ENCODE data around the gene SRSF3. TPM values are rescaled to one million over a fixed set of nuclear protein-coding genes. Genes with fewer than 3 reads are reported as not detected.

The SRSF3 gene
- total and polyA plus RNA-seq, 10 donors = 93.8 to 271 (median 194) TPM

DNA sequence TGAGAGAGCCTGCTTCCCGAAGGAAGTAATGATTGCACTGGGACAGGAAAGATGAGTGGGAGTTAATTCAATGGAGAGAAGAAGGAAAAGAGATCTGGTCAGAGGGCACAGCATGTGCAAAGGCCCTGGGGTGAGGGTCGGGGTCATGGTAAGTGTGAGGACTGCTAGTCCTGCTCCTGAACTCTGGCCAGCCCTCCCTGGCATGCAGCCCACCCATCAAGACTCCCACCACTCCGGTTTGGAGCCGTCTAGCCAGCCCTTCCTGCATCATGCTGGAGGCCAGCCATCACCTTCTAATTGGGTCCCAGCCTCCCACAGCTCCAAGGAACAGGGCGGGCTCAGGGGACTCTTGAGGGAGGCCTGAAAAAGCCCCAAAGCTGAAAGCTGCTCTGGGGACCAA, 42.1 kb downstream of the SRSF3 start:
- Histone ChIP-seq H3K9me3 (no peaks in the 10 kb centered on the region), H3K27ac (peak overlapping the region in 4 of 8 donors; percentile 28 to 57 (median 50)), H3K4me1 (peaks cover 0 to under 1% (median 0%) of the 10 kb centered on the region in 6 donors), H3K4me3 (no peak overlapping the region), H3K27me3 (replicated peaks in 1 of 7) (no peaks in the 10 kb centered on the region), H3K36me3 (no peaks in the 10 kb centered on the region)
- peak; percentile 56 for DNase-seq
- TF ChIP-seq POLR2AphosphoS5 (IDR thresholded peaks at IDR 0.05) (peak; percentile 39 to 61 (median 60)), POLR2A (IDR thresholded peaks at IDR 0.05) (no peak)
- TF ChIP-seq, protein P1, sequence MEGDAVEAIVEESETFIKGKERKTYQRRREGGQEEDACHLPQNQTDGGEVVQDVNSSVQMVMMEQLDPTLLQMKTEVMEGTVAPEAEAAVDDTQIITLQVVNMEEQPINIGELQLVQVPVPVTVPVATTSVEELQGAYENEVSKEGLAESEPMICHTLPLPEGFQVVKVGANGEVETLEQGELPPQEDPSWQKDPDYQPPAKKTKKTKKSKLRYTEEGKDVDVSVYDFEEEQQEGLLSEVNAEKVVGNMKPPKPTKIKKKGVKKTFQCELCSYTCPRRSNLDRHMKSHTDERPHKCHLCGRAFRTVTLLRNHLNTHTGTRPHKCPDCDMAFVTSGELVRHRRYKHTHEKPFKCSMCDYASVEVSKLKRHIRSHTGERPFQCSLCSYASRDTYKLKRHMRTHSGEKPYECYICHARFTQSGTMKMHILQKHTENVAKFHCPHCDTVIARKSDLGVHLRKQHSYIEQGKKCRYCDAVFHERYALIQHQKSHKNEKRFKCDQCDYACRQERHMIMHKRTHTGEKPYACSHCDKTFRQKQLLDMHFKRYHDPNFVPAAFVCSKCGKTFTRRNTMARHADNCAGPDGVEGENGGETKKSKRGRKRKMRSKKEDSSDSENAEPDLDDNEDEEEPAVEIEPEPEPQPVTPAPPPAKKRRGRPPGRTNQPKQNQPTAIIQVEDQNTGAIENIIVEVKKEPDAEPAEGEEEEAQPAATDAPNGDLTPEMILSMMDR (IDR thresholded peaks at IDR 0.05 in 8 of 11, conservative IDR thresholded peaks at IDR 0.05 in 3 of 11) = no peak
- intact Hi-C loops (cut with DNase I; ENCODE audit: low total_unique reads) = no loop called here
- 59 to 75% (median 68%) methylated on average over 5 of the region's 5 CpGs for WGBS, 5 donors

DNA sequence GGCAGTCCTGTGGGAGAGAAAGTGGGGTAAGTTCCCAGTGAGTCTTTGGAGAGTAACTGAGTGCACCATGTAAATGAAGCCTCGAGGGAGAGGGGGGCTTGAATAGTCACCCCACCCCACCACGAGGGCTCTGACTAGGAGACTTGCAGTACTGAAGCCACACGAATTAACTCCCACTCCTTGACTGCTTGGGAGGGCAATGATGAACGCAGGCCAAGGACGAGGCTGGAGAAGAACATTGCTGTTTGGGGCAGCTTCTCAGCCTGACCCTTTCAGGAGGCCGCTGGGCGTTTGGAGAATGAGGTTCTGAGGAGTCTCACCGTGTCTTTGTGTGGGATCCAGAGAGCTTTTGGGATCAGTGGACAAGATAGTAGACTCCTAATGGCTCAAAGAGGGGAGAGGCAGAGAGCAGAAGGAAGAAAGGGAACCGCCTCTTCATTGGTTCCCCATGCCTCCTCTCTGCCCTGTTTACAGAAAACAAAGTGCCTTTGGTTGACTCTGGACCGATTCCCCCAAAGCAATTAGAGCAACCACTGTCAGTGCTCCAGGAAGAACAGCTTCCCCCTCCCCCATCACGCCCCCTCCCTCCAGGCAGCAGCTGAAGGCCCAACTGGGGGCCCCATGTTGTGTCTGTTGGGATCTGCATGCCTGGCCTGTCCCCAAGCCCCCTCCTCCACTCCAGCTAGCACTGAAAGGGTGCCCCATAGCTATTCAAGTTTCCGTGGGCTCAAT, 42.7 kb downstream of the SRSF3 start:
- TF ChIP-seq POLR2AphosphoS5 (IDR thresholded peaks at IDR 0.05) = no peak
- TF ChIP-seq POLR2A (IDR thresholded peaks at IDR 0.05) = no peak
- TF ChIP-seq, protein P1 (IDR thresholded peaks at IDR 0.05 in 8 of 11, conservative IDR thresholded peaks at IDR 0.05 in 3 of 11) = no peak
- no peaks in the 10 kb centered on the region for H3K27me3 ChIP-seq (replicated peaks in 1 of 7)
- no peaks in the 10 kb centered on the region for H3K36me3 ChIP-seq
- no peaks in the 10 kb centered on the region for H3K9me3 ChIP-seq
- DNase-seq = peak; percentile 40
- intact Hi-C loops (cut with DNase I; ENCODE audit: low total_unique reads) = no loop called here
- H3K4me1 ChIP-seq = peaks cover 0 to 6% (median 0%) of the 10 kb centered on the region in 6 donors
- peak overlapping the region in 4 of 8 donors; percentile 28 to 57 (median 50) for H3K27ac ChIP-seq
- 70 to 87% (median 78%) methylated on average over 11 to 12 of the region's 12 CpGs for WGBS, 5 donors
- H3K4me3 ChIP-seq = no peak overlapping the region

DNA sequence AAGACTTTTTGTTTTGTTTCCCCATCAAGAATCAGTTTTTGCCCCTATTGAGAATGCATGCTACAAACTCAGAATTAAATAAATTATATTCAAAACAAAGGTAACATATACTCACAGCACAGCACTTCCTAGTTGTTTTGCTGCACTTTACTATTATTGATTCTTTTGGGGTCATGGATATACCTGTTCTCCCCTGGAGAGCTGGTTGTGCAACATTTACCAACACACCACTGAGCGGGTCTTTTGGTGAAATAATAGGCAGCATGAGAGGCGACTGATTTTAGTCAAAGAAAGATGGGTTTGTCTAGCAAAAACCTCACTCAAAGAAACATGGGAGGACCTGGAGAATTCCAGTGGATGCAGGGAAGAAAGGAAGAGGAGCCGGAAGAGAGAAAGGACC, 44.4 kb downstream of the SRSF3 start:
- H3K27ac ChIP-seq = no peak overlapping the region
- intact Hi-C loops (cut with DNase I; ENCODE audit: low total_unique reads) = no loop called here
- WGBS, 5 donors = 90 to 98% (median 92%) methylated on average over 3 of the region's 3 CpGs
- no peaks in the 10 kb centered on the region for H3K36me3 ChIP-seq
- H3K9me3 ChIP-seq = no peaks in the 10 kb centered on the region
- H3K4me1 ChIP-seq = peaks cover 0 to 16% (median 9%) of the 10 kb centered on the region in 6 donors
- no peak for DNase-seq
- TF ChIP-seq, protein P1 (IDR thresholded peaks at IDR 0.05 in 8 of 11, conservative IDR thresholded peaks at IDR 0.05 in 3 of 11) = no peak
- TF ChIP-seq POLR2A (IDR thresholded peaks at IDR 0.05) = no peak
- no peak for TF ChIP-seq POLR2AphosphoS5 (IDR thresholded peaks at IDR 0.05)
- no peaks in the 10 kb centered on the region for H3K27me3 ChIP-seq (replicated peaks in 1 of 7)
- H3K4me3 ChIP-seq = no peak overlapping the region

DNA sequence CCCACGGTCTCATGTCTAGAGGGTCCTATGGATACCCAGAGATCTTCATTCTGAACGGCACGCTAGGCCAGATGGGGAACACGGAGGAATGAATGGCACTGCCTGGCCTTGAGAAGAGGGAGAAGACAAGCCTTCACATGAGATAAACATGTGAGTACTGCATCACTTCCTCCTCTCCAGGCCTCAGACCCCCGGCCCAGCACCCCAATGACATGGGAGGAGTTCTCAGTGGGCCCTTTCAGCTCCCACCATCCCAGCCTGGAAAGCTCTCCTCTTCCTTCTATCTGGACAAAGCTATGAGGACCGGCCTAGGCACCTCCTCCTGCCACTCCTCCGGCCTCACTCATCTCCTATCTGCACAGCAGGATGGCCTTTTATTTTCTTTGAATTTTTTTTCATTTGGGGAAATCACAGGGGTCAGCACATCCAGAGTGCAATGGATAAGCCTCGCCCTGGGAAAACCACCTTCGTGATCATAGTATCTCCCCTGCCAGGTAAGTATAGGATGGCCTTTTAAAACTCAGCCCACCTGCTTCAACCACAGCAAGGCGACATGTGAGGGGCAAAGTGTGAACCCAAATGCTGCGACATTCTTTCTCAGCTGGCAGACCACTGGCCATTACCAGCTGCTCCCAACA, 45.1 kb downstream of the SRSF3 start:
- no peak overlapping the region for H3K27ac ChIP-seq
- no peaks in the 10 kb centered on the region for H3K36me3 ChIP-seq
- peaks cover 0 to 23% (median 10%) of the 10 kb centered on the region in 6 donors for H3K4me1 ChIP-seq
- peak; percentile 15 for DNase-seq
- TF ChIP-seq POLR2AphosphoS5 (IDR thresholded peaks at IDR 0.05) (no peak), POLR2A (IDR thresholded peaks at IDR 0.05) (no peak)
- TF ChIP-seq, protein P1 (IDR thresholded peaks at IDR 0.05 in 8 of 11, conservative IDR thresholded peaks at IDR 0.05 in 3 of 11) = no peak
- 83 to 87% (median 85%) methylated on average over 11 of the region's 11 CpGs for WGBS, 5 donors
- H3K9me3 ChIP-seq = no peaks in the 10 kb centered on the region
- H3K27me3 ChIP-seq (replicated peaks in 1 of 7) = no peaks in the 10 kb centered on the region
- intact Hi-C loops (cut with DNase I; ENCODE audit: low total_unique reads) = no loop called here
- no peak overlapping the region for H3K4me3 ChIP-seq
